ENCODE data around the gene RS1.

RS1 gene

GRCh38 chrX:18598413-18598812 lies 73.5 kb downstream of the RS1 start:
- no peak for DNase-seq (ENCODE audit: low read depth, low spot score)

- DNase-seq (ENCODE audit: low read depth, low spot score), result no peak
These were observed 75.8 kb downstream of the RS1 start for GRCh38 chrX:18596096-18596495.

- no peak for DNase-seq (ENCODE audit: low read depth, low spot score)
These were observed 77.8 kb downstream of the RS1 start for GRCh38 chrX:18594079-18594478.

GRCh38 chrX:18591834-18592233 lies 80.1 kb downstream of the RS1 start:
- DNase-seq (ENCODE audit: low read depth, low spot score), result no peak

Data from ELF-1 (cell line).